Measurements from ENCODE around the gene SREBF1.

- no peak for TF ChIP-seq POLR2A (IDR thresholded peaks at IDR 0.05; ENCODE audit: borderline replicate concordance, extremely low read depth, insufficient read depth, insufficient read length)
- TF ChIP-seq CTCF (IDR thresholded peaks at IDR 0.05 in 2 of 3, conservative IDR thresholded peaks at IDR 0.05 in 1 of 3; ENCODE audit: borderline replicate concordance in 1 of 3, insufficient read depth in 1 of 3, low read depth in 2 of 3, low read length in 2 of 3), result no peak
- TF ChIP-seq EZH2 (IDR thresholded peaks at IDR 0.05), result no peak
- TF ChIP-seq MAX (IDR thresholded peaks at IDR 0.05), result 0 out of 2 replicates have a peak, but pooled peaks have one; percentile 29
These were observed 17.2 kb downstream of the SREBF1 start for GRCh38 chr17:17819561-17819995.

All from HCT116 (cell line).